GM23338 (cell line): ENCODE measurements around the gene DIP2B. TPM values are rescaled to one million over a fixed set of nuclear protein-coding genes. Genes with fewer than 3 reads are reported as not detected.

Source experiments
- ATAC-seq: fragments of 200-7000 bp; cut with Tn5 transposase; 3 replicates; pipeline ENCODE4 v1.9.1; 2020
- DNase-seq: peaks from one replicate; pipeline ENCODE4 v3.0.0-alpha.2; 2015; ENCODE audit warnings: low spot score
- H2AFZ ChIP-seq: fragments of 200-600 bp; sonication (generic); 2 replicates; pipeline ENCODE4 v1.8.0; 2016; ENCODE audit warnings: antibody characterized with exemption, mild to moderate bottlenecking, moderate library complexity
- H3F3A ChIP-seq: fragments of 200-600 bp; sonication (generic); replicated peaks from 2 replicates; pipeline ENCODE4 v1.8.0; 2017; ENCODE audit warnings: antibody characterized with exemption, mixed run types, low read depth
- H3K27ac ChIP-seq: fragments of 200-600 bp; sonication (generic); 2 replicates; pipeline ENCODE4 v1.6.1; 2016; ENCODE audit warnings: low read depth
- H3K27me3 ChIP-seq: fragments of 200-600 bp; sonication (generic); 2 replicates; pipeline ENCODE4 v1.8.0; 2016; ENCODE audit warnings: mild to moderate bottlenecking, mixed run types, moderate library complexity; ENCODE audit not compliant: insufficient read depth
- H3K36me3 ChIP-seq: fragments of 200-600 bp; sonication (generic); 2 replicates; pipeline ENCODE4 v1.8.0; 2016; ENCODE audit warnings: mild to moderate bottlenecking; ENCODE audit not compliant: insufficient read depth
- H3K4me1 ChIP-seq: fragments of 200-600 bp; sonication (generic); 2 replicates; pipeline ENCODE4 v1.8.0; 2016; ENCODE audit warnings: mild to moderate bottlenecking, moderate library complexity; ENCODE audit not compliant: insufficient read depth
- H3K4me2 ChIP-seq: fragments of 200-600 bp; sonication (generic); 2 replicates; pipeline ENCODE4 v1.7.1; 2017; ENCODE audit warnings: mixed run types
- H3K4me3 ChIP-seq: fragments of 200-600 bp; sonication (generic); 2 replicates; pipeline ENCODE4 v1.6.1; 2016; ENCODE audit warnings: mixed run types
- H3K79me2 ChIP-seq: fragments of 200-600 bp; sonication (generic); replicated peaks from 2 replicates; pipeline ENCODE4 v1.8.0; 2017; ENCODE audit warnings: mild to moderate bottlenecking; ENCODE audit not compliant: insufficient read depth
- H3K9me2 ChIP-seq: fragments of 200-600 bp; sonication (generic); 2 replicates; pipeline ENCODE4 v1.8.0; 2017; ENCODE audit not compliant: insufficient read depth
- H4K20me1 ChIP-seq: fragments of 200-600 bp; sonication (generic); replicated peaks from 2 replicates; pipeline ENCODE4 v1.8.0; 2017; ENCODE audit warnings: mild to moderate bottlenecking; ENCODE audit not compliant: insufficient read depth
- H3K27ac Mint-ChIP-seq: 2 replicates; pipeline ENCODE4 v1.8.0; 2020; ENCODE audit warnings: inconsistent platforms, mild to moderate bottlenecking, moderate library complexity, mixed read lengths
- H3K27me3 Mint-ChIP-seq: 3 replicates; pipeline ENCODE4 v1.8.0; 2022; ENCODE audit warnings: low read depth, mild to moderate bottlenecking, moderate library complexity, mixed read lengths, inconsistent platforms; ENCODE audit not compliant: insufficient read depth, poor library complexity
- H3K36me3 Mint-ChIP-seq: 3 replicates; pipeline ENCODE4 v1.8.0; 2021; ENCODE audit warnings: low read depth, mild to moderate bottlenecking, inconsistent platforms, moderate library complexity, mixed read lengths
- H3K4me1 Mint-ChIP-seq: 3 replicates; pipeline ENCODE4 v1.8.0; 2020; ENCODE audit warnings: mild to moderate bottlenecking, inconsistent platforms, mixed read lengths
- H3K4me3 Mint-ChIP-seq: 3 replicates; pipeline ENCODE4 v1.8.0; 2021; ENCODE audit warnings: moderate library complexity, mild to moderate bottlenecking, inconsistent platforms, mixed read lengths
- H3K9me3 Mint-ChIP-seq: 3 replicates; pipeline ENCODE4 v1.8.0; 2020; ENCODE audit warnings: moderate library complexity, mild to moderate bottlenecking, inconsistent platforms, mixed read lengths
- CREB1 ChIP-seq: fragments of 250-450 bp; sonication (Bioruptor Pico); IDR thresholded peaks from 2 replicates; pipeline ENCODE4 v1.5.0; 2020; ENCODE audit warnings: low read depth, mild to moderate bottlenecking, moderate library complexity
- EZH2 ChIP-seq: fragments of 200-600 bp; sonication (generic); IDR thresholded peaks from one replicate; pipeline ENCODE4 v1.8.0; 2017; ENCODE audit warnings: antibody characterized with exemption, mild to moderate bottlenecking, low read depth; ENCODE audit not compliant: unreplicated experiment
- EZH2phosphoT487 ChIP-seq: fragments of 200-600 bp; sonication (generic); IDR thresholded peaks from one replicate; pipeline ENCODE4 v1.8.1; 2018; ENCODE audit warnings: antibody characterized with exemption; ENCODE audit not compliant: unreplicated experiment
- NANOG ChIP-seq: IDR thresholded peaks from 2 replicates; pipeline ENCODE4 v1.6.1; 2016; ENCODE audit warnings: antibody characterized with exemption, borderline replicate concordance
- STAT1 ChIP-seq: IDR thresholded peaks from one replicate; pipeline ENCODE4 v1.6.1; 2016; ENCODE audit warnings: antibody characterized with exemption; ENCODE audit not compliant: unreplicated experiment
- ZNF331 ChIP-seq: fragments of 250-450 bp; sonication (Bioruptor Pico); IDR thresholded peaks from 2 replicates; pipeline ENCODE4 v1.5.0; 2020; ENCODE audit warnings: low read depth, mild to moderate bottlenecking, moderate library complexity
- polyA plus RNA-seq: library from polyadenylated mRNA; unstranded; fragments of >200 nt; fragmentation: Nextera tagmentation; extraction: Ambion mirVana; gene quantifications from 2 replicates; pipeline ENCODE4 v1.2.1, GENCODE V29; 2016
- total RNA-seq: library from RNA; depleted of rRNA; stranded (reverse); fragments of >200 nt; shearing (Covaris generic); gene quantifications from 2 replicates; pipeline ENCODE4 v1.2.3, GENCODE V29; 2014
- TF ChIP-seq, protein P1 (sequence below): fragments of 250-450 bp; sonication (Bioruptor Pico); IDR thresholded peaks from 2 replicates; pipeline ENCODE4 v1.5.0; 2020; ENCODE audit warnings: mild to moderate bottlenecking, moderate library complexity
- TF ChIP-seq, protein P2 (sequence below): IDR thresholded peaks from 2 replicates; pipeline ENCODE4 v1.6.1; 2016; ENCODE audit warnings: antibody characterized with exemption
- TF ChIP-seq, protein P3 (sequence below), 2 experiments: fragments of 200-600 bp in 1 of 2; sonication (generic) in 1 of 2; conservative IDR thresholded peaks; 2 replicates each; pipeline versions ENCODE4 v1.5.1 to v1.6.1; 2016 to 2017; ENCODE audit warnings: antibody characterized with exemption in 2 of 2, low read depth in 2 of 2, mild to moderate bottlenecking in 2 of 2, moderate library complexity in 1 of 2
- TF ChIP-seq, protein P4 (sequence below): IDR thresholded peaks from one replicate; pipeline ENCODE4 v1.6.1; 2018; ENCODE audit warnings: antibody characterized with exemption; ENCODE audit not compliant: unreplicated experiment

Gene DIP2B
- total and polyA plus RNA-seq, 2 experiments from 2014 or later: 8.0 to 36.4 TPM

DNA sequence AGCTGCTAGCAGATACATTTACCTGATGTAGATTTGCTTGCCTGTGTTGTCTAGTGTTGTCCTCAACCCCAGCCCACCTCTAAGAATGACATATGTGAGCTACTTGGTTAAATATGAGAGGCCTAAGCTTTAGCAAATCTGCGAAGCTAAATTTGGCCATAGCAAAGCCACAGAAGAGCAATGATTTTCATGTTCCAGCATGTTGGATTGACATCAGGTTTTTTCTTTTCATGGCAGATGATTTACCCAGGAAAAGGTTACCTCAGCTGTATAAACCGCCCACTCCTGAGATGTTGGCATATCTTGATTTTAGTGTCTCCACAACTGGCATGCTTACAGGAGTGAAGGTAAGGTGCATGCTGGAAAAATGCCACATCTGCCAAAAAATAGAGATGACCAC is 222.7 kb downstream of the DIP2B start (continued):
- TF ChIP-seq, protein P1, sequence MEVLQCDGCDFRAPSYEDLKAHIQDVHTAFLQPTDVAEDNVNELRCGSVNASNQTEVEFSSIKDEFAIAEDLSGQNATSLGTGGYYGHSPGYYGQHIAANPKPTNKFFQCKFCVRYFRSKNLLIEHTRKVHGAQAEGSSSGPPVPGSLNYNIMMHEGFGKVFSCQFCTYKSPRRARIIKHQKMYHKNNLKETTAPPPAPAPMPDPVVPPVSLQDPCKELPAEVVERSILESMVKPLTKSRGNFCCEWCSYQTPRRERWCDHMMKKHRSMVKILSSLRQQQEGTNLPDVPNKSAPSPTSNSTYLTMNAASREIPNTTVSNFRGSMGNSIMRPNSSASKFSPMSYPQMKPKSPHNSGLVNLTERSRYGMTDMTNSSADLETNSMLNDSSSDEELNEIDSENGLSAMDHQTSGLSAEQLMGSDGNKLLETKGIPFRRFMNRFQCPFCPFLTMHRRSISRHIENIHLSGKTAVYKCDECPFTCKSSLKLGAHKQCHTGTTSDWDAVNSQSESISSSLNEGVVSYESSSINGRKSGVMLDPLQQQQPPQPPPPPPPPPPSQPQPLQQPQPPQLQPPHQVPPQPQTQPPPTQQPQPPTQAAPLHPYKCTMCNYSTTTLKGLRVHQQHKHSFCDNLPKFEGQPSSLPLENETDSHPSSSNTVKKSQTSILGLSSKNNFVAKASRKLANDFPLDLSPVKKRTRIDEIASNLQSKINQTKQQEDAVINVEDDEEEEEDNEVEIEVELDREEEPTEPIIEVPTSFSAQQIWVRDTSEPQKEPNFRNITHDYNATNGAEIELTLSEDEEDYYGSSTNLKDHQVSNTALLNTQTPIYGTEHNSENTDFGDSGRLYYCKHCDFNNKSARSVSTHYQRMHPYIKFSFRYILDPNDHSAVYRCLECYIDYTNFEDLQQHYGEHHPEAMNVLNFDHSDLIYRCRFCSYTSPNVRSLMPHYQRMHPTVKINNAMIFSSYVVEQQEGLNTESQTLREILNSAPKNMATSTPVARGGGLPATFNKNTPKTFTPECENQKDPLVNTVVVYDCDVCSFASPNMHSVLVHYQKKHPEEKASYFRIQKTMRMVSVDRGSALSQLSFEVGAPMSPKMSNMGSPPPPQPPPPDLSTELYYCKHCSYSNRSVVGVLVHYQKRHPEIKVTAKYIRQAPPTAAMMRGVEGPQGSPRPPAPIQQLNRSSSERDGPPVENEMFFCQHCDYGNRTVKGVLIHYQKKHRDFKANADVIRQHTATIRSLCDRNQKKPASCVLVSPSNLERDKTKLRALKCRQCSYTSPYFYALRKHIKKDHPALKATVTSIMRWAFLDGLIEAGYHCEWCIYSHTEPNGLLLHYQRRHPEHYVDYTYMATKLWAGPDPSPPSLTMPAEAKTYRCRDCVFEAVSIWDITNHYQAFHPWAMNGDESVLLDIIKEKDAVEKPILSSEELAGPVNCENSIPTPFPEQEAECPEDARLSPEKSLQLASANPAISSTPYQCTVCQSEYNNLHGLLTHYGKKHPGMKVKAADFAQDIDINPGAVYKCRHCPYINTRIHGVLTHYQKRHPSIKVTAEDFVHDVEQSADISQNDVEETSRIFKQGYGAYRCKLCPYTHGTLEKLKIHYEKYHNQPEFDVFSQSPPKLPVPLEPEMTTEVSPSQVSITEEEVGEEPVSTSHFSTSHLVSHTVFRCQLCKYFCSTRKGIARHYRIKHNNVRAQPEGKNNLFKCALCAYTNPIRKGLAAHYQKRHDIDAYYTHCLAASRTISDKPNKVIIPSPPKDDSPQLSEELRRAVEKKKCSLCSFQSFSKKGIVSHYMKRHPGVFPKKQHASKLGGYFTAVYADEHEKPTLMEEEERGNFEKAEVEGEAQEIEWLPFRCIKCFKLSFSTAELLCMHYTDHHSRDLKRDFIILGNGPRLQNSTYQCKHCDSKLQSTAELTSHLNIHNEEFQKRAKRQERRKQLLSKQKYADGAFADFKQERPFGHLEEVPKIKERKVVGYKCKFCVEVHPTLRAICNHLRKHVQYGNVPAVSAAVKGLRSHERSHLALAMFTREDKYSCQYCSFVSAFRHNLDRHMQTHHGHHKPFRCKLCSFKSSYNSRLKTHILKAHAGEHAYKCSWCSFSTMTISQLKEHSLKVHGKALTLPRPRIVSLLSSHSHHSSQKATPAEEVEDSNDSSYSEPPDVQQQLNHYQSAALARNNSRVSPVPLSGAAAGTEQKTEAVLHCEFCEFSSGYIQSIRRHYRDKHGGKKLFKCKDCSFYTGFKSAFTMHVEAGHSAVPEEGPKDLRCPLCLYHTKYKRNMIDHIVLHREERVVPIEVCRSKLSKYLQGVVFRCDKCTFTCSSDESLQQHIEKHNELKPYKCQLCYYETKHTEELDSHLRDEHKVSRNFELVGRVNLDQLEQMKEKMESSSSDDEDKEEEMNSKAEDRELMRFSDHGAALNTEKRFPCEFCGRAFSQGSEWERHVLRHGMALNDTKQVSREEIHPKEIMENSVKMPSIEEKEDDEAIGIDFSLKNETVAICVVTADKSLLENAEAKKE (CRISPR knock-in tag): no peak
- no peak for TF ChIP-seq EZH2
- TF ChIP-seq, protein P2, sequence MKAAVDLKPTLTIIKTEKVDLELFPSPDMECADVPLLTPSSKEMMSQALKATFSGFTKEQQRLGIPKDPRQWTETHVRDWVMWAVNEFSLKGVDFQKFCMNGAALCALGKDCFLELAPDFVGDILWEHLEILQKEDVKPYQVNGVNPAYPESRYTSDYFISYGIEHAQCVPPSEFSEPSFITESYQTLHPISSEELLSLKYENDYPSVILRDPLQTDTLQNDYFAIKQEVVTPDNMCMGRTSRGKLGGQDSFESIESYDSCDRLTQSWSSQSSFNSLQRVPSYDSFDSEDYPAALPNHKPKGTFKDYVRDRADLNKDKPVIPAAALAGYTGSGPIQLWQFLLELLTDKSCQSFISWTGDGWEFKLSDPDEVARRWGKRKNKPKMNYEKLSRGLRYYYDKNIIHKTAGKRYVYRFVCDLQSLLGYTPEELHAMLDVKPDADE: no peak
- TF ChIP-seq STAT1: no peak

DNA sequence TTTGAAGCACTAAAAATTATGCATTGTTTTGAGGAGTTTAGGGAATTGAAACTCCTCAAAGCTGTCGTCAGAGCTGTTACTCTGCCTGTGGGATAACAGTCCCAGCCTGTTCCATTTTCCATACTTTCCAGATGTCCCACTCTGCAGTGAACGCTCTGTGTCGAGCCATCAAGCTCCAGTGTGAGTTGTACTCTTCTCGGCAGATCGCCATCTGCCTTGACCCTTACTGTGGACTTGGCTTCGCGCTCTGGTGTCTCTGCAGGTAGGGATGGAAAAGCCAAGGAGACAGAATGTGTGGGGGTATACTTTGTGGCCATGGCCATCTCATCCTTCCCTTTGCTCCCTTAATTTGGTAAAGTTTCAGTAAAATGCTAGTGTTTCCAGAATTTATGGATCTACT is 223.6 kb downstream of the DIP2B start:
- H3K4me3 Mint-ChIP-seq: no peak overlapping the region
- peaks cover 3% of the 10 kb centered on the region for H3K27me3 Mint-ChIP-seq
- Histone ChIP-seq H4K20me1 (no peaks in the 10 kb centered on the region; the same call in 1 of the 2 replicates), H3F3A (no peaks in the 10 kb centered on the region; the same call in 1 of the 2 replicates), H3K36me3 (peaks cover 13% of the 10 kb centered on the region), H3K27me3 (no peaks in the 10 kb centered on the region), H2AFZ (no peak overlapping the region), H3K4me2 (no peak overlapping the region), H3K4me3 (no peak overlapping the region), H3K9me2 (no peaks in the 10 kb centered on the region), H3K4me1 (no peaks in the 10 kb centered on the region), H3K27ac (no peak overlapping the region), H3K79me2 (no peaks in the 10 kb centered on the region)
- ATAC-seq (no peak), DNase-seq (no peak)
- H3K9me3 Mint-ChIP-seq: no peaks in the 10 kb centered on the region
- H3K27ac Mint-ChIP-seq: no peak overlapping the region
- H3K36me3 Mint-ChIP-seq: peaks cover 50% of the 10 kb centered on the region
- TF ChIP-seq CREB1: no peak
- TF ChIP-seq, protein P2: no peak
- no peak for TF ChIP-seq NANOG
- TF ChIP-seq, protein P3, sequence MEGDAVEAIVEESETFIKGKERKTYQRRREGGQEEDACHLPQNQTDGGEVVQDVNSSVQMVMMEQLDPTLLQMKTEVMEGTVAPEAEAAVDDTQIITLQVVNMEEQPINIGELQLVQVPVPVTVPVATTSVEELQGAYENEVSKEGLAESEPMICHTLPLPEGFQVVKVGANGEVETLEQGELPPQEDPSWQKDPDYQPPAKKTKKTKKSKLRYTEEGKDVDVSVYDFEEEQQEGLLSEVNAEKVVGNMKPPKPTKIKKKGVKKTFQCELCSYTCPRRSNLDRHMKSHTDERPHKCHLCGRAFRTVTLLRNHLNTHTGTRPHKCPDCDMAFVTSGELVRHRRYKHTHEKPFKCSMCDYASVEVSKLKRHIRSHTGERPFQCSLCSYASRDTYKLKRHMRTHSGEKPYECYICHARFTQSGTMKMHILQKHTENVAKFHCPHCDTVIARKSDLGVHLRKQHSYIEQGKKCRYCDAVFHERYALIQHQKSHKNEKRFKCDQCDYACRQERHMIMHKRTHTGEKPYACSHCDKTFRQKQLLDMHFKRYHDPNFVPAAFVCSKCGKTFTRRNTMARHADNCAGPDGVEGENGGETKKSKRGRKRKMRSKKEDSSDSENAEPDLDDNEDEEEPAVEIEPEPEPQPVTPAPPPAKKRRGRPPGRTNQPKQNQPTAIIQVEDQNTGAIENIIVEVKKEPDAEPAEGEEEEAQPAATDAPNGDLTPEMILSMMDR (conservative IDR thresholded peaks at IDR 0.05; ENCODE audit: low read depth in 2 of 2): no peak
- TF ChIP-seq EZH2phosphoT487: no peak
- TF ChIP-seq ZNF331 (CRISPR knock-in tag): no peak
- TF ChIP-seq, protein P4, sequence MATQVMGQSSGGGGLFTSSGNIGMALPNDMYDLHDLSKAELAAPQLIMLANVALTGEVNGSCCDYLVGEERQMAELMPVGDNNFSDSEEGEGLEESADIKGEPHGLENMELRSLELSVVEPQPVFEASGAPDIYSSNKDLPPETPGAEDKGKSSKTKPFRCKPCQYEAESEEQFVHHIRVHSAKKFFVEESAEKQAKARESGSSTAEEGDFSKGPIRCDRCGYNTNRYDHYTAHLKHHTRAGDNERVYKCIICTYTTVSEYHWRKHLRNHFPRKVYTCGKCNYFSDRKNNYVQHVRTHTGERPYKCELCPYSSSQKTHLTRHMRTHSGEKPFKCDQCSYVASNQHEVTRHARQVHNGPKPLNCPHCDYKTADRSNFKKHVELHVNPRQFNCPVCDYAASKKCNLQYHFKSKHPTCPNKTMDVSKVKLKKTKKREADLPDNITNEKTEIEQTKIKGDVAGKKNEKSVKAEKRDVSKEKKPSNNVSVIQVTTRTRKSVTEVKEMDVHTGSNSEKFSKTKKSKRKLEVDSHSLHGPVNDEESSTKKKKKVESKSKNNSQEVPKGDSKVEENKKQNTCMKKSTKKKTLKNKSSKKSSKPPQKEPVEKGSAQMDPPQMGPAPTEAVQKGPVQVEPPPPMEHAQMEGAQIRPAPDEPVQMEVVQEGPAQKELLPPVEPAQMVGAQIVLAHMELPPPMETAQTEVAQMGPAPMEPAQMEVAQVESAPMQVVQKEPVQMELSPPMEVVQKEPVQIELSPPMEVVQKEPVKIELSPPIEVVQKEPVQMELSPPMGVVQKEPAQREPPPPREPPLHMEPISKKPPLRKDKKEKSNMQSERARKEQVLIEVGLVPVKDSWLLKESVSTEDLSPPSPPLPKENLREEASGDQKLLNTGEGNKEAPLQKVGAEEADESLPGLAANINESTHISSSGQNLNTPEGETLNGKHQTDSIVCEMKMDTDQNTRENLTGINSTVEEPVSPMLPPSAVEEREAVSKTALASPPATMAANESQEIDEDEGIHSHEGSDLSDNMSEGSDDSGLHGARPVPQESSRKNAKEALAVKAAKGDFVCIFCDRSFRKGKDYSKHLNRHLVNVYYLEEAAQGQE: no peak
- no peaks in the 10 kb centered on the region for H3K4me1 Mint-ChIP-seq
